ENCODE results near the gene PDE4C. TPM values are rescaled to one million over a fixed set of nuclear protein-coding genes. Genes with fewer than 3 reads are reported as not detected.
A peak's percentile ranks its signal among the peaks of the same experiment; 100 is the strongest.

The PDE4C gene
- total and polyA plus RNA-seq, 10 of the 15 experiments (the other 5 are each of a cell fraction or from before 2014, with no cell fraction given): 0.08 to 0.73 (median 0.34) TPM

DNA sequence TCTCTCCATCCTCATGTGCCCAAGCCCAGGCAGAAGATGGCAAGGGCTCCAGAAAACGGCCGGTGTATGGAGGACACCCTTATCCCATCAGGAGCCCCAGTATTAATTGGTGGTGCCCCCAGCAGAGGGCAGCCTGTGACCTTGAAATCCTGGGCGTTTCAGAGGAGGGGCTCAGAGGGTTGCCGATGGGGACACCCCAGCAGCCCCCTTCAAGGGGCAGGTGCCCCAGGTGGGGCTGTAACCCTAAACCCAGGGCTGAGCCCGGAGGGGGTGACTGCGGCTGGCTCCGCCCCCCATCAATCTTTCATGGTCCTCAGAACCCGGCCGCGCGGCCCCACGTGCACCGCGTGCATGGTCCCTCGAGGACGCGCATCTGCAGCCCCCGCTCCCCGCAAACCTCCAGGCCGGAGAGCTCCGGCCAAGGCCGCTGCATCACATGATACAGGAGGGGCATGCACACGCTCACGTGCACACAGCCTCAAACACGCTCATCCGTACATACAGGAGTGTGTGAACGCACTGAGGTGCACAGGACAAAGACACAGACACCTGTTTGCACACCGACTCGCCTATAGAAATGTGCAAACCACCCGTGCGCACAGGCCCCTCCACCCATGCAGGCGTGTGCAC, 23.3 kb downstream of the PDE4C start (continued):
- TF ChIP-seq, protein P1, sequence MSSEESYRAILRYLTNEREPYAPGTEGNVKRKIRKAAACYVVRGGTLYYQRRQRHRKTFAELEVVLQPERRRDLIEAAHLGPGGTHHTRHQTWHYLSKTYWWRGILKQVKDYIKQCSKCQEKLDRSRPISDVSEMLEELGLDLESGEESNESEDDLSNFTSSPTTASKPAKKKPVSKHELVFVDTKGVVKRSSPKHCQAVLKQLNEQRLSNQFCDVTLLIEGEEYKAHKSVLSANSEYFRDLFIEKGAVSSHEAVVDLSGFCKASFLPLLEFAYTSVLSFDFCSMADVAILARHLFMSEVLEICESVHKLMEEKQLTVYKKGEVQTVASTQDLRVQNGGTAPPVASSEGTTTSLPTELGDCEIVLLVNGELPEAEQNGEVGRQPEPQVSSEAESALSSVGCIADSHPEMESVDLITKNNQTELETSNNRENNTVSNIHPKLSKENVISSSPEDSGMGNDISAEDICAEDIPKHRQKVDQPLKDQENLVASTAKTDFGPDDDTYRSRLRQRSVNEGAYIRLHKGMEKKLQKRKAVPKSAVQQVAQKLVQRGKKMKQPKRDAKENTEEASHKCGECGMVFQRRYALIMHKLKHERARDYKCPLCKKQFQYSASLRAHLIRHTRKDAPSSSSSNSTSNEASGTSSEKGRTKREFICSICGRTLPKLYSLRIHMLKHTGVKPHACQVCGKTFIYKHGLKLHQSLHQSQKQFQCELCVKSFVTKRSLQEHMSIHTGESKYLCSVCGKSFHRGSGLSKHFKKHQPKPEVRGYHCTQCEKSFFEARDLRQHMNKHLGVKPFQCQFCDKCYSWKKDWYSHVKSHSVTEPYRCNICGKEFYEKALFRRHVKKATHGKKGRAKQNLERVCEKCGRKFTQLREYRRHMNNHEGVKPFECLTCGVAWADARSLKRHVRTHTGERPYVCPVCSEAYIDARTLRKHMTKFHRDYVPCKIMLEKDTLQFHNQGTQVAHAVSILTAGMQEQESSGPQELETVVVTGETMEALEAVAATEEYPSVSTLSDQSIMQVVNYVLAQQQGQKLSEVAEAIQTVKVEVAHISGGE (CRISPR knock-in tag; IDR thresholded peaks at IDR 0.05): no peak
- TF ChIP-seq SMC3 (IDR thresholded peaks at IDR 0.05; ENCODE audit: borderline replicate concordance, low read length) (peak; percentile 36; the same call in 1 of the 2 replicates), JUND (IDR thresholded peaks at IDR 0.05; ENCODE audit: low read depth, low read length) (no peak), SP1 (IDR thresholded peaks at IDR 0.05; ENCODE audit: low read depth, low read length) (no peak), SRF (IDR thresholded peaks at IDR 0.05; ENCODE audit: low read depth in 2 of 2, low read length in 2 of 2) (no peak), STAT1 (conservative IDR thresholded peaks at IDR 0.05) (no peak), CHD2 (IDR thresholded peaks at IDR 0.05; ENCODE audit: borderline replicate concordance, low read depth, low read length) (no peak), CHD4 (IDR thresholded peaks at IDR 0.05) (no peak)
- TF ChIP-seq, protein P2, sequence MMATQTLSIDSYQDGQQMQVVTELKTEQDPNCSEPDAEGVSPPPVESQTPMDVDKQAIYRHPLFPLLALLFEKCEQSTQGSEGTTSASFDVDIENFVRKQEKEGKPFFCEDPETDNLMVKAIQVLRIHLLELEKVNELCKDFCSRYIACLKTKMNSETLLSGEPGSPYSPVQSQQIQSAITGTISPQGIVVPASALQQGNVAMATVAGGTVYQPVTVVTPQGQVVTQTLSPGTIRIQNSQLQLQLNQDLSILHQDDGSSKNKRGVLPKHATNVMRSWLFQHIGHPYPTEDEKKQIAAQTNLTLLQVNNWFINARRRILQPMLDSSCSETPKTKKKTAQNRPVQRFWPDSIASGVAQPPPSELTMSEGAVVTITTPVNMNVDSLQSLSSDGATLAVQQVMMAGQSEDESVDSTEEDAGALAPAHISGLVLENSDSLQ (IDR thresholded peaks at IDR 0.05): peak; percentile 83
